HL-60 (cell line): Measurements from ENCODE around the gene CRISP1.

Experiments used
- DNase-seq, 2 experiments: peaks; one replicate each; pipeline ENCODE4 v3.0.0-alpha.2; 2010 to 2020; ENCODE audit warnings: low read depth in 1 of 2, low spot score in 1 of 2
- H3K27ac ChIP-seq: fragments of 250-450 bp; sonication (Bioruptor Pico); replicated peaks from 2 replicates; pipeline ENCODE4 v1.5.1; 2020; ENCODE audit warnings: mild to moderate bottlenecking, moderate library complexity
- H3K27me3 ChIP-seq: fragments of 250-450 bp; sonication (Bioruptor Pico); 2 replicates; pipeline ENCODE4 v1.5.1; 2021; ENCODE audit warnings: mild to moderate bottlenecking, moderate library complexity; ENCODE audit not compliant: insufficient read depth, poor library complexity, severe bottlenecking
- H3K4me3 ChIP-seq: replicated peaks from 2 replicates; pipeline ENCODE4 v1.5.1; 2011; ENCODE audit warnings: mild to moderate bottlenecking, control low read depth, low read length; ENCODE audit not compliant: insufficient read depth
- GABPA ChIP-seq: IDR thresholded peaks from 2 replicates; pipeline ENCODE4 v1.6.1; 2012; ENCODE audit warnings: low read depth
- POLR2AphosphoS5 ChIP-seq: IDR thresholded peaks from 2 replicates; pipeline ENCODE4 v1.6.1; 2012; ENCODE audit warnings: low read depth
- SPI1 ChIP-seq: IDR thresholded peaks from 2 replicates; pipeline ENCODE4 v1.6.1; 2012; ENCODE audit warnings: low read depth, mild to moderate bottlenecking, borderline replicate concordance
- long read RNA-seq: library from polyadenylated mRNA; unstranded; transcript quantifications from one replicate; pipeline ENCODE4 v2.0.0, GENCODE V29; 2020
- TF ChIP-seq, protein P1 (sequence below): IDR thresholded peaks from one replicate; pipeline ENCODE4 v1.5.1; 2011; ENCODE audit warnings: low read length, control low read depth, inconsistent platforms; ENCODE audit not compliant: insufficient read depth
- TF ChIP-seq, protein P2 (sequence below): IDR thresholded peaks from 2 replicates; pipeline ENCODE4 v1.6.1; 2012; ENCODE audit warnings: low read depth; ENCODE audit not compliant: insufficient replicate concordance

CRISP1 gene, protein sequence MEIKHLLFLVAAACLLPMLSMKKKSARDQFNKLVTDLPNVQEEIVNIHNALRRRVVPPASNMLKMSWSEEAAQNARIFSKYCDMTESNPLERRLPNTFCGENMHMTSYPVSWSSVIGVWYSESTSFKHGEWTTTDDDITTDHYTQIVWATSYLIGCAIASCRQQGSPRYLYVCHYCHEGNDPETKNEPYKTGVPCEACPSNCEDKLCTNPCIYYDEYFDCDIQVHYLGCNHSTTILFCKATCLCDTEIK
- long read RNA-seq = 0 reads

DNA sequence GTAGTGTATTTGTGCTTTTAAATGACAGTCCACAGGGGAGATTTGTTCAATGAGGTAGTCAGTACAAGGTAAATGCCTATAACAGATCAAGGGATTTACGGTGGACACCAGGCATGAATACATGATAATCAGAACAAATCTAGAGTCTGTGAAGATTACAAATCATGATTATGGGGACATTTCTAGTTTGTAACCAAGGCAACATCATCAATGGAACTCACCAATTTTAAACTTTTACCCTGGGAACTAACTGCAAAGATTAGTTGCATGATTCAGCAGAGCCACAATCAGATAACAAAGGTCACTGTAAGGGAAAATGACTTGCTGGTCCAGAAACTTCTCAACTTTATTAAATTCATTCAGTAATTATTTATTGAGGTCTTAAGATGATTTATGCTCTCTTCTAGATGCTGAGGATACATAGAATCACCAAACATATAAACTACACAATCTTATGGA, at the start of gene CRISP1:
Gene CRISP1 (minus strand): TSS at position 51 of the 459 bp plus-strand sequence. CDS start 9,135 bp downstream, outside the sequence.
- TF ChIP-seq SPI1 (no peak), GABPA (no peak), POLR2AphosphoS5 (no peak)
- TF ChIP-seq, protein P1, sequence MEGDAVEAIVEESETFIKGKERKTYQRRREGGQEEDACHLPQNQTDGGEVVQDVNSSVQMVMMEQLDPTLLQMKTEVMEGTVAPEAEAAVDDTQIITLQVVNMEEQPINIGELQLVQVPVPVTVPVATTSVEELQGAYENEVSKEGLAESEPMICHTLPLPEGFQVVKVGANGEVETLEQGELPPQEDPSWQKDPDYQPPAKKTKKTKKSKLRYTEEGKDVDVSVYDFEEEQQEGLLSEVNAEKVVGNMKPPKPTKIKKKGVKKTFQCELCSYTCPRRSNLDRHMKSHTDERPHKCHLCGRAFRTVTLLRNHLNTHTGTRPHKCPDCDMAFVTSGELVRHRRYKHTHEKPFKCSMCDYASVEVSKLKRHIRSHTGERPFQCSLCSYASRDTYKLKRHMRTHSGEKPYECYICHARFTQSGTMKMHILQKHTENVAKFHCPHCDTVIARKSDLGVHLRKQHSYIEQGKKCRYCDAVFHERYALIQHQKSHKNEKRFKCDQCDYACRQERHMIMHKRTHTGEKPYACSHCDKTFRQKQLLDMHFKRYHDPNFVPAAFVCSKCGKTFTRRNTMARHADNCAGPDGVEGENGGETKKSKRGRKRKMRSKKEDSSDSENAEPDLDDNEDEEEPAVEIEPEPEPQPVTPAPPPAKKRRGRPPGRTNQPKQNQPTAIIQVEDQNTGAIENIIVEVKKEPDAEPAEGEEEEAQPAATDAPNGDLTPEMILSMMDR = no peak
- TF ChIP-seq, protein P2, sequence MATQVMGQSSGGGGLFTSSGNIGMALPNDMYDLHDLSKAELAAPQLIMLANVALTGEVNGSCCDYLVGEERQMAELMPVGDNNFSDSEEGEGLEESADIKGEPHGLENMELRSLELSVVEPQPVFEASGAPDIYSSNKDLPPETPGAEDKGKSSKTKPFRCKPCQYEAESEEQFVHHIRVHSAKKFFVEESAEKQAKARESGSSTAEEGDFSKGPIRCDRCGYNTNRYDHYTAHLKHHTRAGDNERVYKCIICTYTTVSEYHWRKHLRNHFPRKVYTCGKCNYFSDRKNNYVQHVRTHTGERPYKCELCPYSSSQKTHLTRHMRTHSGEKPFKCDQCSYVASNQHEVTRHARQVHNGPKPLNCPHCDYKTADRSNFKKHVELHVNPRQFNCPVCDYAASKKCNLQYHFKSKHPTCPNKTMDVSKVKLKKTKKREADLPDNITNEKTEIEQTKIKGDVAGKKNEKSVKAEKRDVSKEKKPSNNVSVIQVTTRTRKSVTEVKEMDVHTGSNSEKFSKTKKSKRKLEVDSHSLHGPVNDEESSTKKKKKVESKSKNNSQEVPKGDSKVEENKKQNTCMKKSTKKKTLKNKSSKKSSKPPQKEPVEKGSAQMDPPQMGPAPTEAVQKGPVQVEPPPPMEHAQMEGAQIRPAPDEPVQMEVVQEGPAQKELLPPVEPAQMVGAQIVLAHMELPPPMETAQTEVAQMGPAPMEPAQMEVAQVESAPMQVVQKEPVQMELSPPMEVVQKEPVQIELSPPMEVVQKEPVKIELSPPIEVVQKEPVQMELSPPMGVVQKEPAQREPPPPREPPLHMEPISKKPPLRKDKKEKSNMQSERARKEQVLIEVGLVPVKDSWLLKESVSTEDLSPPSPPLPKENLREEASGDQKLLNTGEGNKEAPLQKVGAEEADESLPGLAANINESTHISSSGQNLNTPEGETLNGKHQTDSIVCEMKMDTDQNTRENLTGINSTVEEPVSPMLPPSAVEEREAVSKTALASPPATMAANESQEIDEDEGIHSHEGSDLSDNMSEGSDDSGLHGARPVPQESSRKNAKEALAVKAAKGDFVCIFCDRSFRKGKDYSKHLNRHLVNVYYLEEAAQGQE = no peak
- Histone ChIP-seq H3K27me3 (no peaks in the 10 kb centered on the region), H3K4me3 (no peak within 1 kb of the TSS), H3K27ac (no peak within 1 kb of the TSS)
- DNase-seq = no peak

- Histone ChIP-seq H3K4me3 (no peak overlapping the region), H3K27me3 (no peaks in the 10 kb centered on the region), H3K27ac (no peak overlapping the region)
- TF ChIP-seq SPI1 (no peak), POLR2AphosphoS5 (no peak), GABPA (no peak)
- TF ChIP-seq, protein P2 = no peak
- TF ChIP-seq, protein P1 = no peak
- no peak for DNase-seq
These were observed 48.7 kb upstream of the CRISP1 start for GRCh38 chr6:49915035-49915434.

GRCh38 chr6:49913636-49914375, 47.5 kb upstream of the CRISP1 start:
- Histone ChIP-seq H3K27ac (no peak overlapping the region), H3K4me3 (no peak overlapping the region), H3K27me3 (no peaks in the 10 kb centered on the region)
- DNase-seq = no peak
- TF ChIP-seq, protein P2 = no peak
- TF ChIP-seq GABPA = no peak
- no peak for TF ChIP-seq POLR2AphosphoS5
- TF ChIP-seq, protein P1 = no peak
- no peak for TF ChIP-seq SPI1
